ENCODE data around the gene CA6.
"Not testable (repeated sequence)": the region's sequence is repeated elsewhere in the genome, so short reads cannot be mapped to it uniquely, and the experiment has no call there.

Gene CA6

GRCh38 chr1:8926707-8927694 is 18.7 kb upstream of the CA6 start:
- no peak for DNase-seq (ENCODE audit: low spot score)

- no peak for DNase-seq (ENCODE audit: low spot score)
Measured at GRCh38 chr1:8930116-8930515, 15.6 kb upstream of the CA6 start.

GRCh38 chr1:8937051-8937450 is 8.6 kb upstream of the CA6 start:
- not testable (repeated sequence) for DNase-seq (ENCODE audit: low spot score)

GRCh38 chr1:8937701-8938100 is 8.0 kb upstream of the CA6 start:
- DNase-seq (ENCODE audit: low spot score), result no peak

- DNase-seq (ENCODE audit: low spot score), result no peak
Measured at GRCh38 chr1:8938232-8938999, 7.3 kb upstream of the CA6 start.

GRCh38 chr1:8939000-8939265 is 6.7 kb upstream of the CA6 start:
- no peak for DNase-seq (ENCODE audit: low spot score)

- DNase-seq (ENCODE audit: low spot score), result no peak
Measured at GRCh38 chr1:8939362-8939995, 6.2 kb upstream of the CA6 start.

GRCh38 chr1:8941906-8942305 is 3.8 kb upstream of the CA6 start:
- peak; percentile 79 for DNase-seq (ENCODE audit: low spot score)

- DNase-seq (ENCODE audit: low spot score), result no peak
Measured at GRCh38 chr1:8943498-8944405, 1.9 kb upstream of the CA6 start.

GRCh38 chr1:8947127-8947691 is 1.5 kb downstream of the CA6 start:
- peak; percentile 27 for DNase-seq (ENCODE audit: low spot score)

- DNase-seq (ENCODE audit: low spot score), result no peak
Measured at GRCh38 chr1:8950309-8950708, 4.6 kb downstream of the CA6 start.

- no peak for DNase-seq (ENCODE audit: low spot score)
Measured at GRCh38 chr1:8951231-8951630, 5.6 kb downstream of the CA6 start.

GRCh38 chr1:8955406-8955805 is 9.7 kb downstream of the CA6 start:
- no peak for DNase-seq (ENCODE audit: low spot score)

- no peak for DNase-seq (ENCODE audit: low spot score)
Measured at GRCh38 chr1:8956461-8957349, 11.0 kb downstream of the CA6 start.

- DNase-seq (ENCODE audit: low spot score), result peak; percentile 59
Measured at GRCh38 chr1:8962812-8963530, 17.3 kb downstream of the CA6 start.

- DNase-seq (ENCODE audit: low spot score), result no peak
Measured at GRCh38 chr1:8963963-8964362, 18.3 kb downstream of the CA6 start.

GRCh38 chr1:8965121-8965820 is 19.6 kb downstream of the CA6 start:
- no peak for DNase-seq (ENCODE audit: low spot score)

GRCh38 chr1:8966606-8967005 is 20.9 kb downstream of the CA6 start:
- no peak for DNase-seq (ENCODE audit: low spot score)

GRCh38 chr1:8968902-8969301 is 23.2 kb downstream of the CA6 start:
- DNase-seq (ENCODE audit: low spot score), result not testable (repeated sequence)

Data from kidney tubule cell (primary cell).